Vein endothelial cell (primary cell): ENCODE data around the gene CACNA2D4. TPM values are rescaled to one million over a fixed set of nuclear protein-coding genes. Genes with fewer than 3 reads are reported as not detected.

Source experiments
- total RNA-seq: library from RNA; depleted of rRNA; stranded (reverse); fragments of >200 nt; gene quantifications from 2 replicates; pipeline ENCODE4 v1.2.3, GENCODE V29; 2012

Gene CACNA2D4, protein sequence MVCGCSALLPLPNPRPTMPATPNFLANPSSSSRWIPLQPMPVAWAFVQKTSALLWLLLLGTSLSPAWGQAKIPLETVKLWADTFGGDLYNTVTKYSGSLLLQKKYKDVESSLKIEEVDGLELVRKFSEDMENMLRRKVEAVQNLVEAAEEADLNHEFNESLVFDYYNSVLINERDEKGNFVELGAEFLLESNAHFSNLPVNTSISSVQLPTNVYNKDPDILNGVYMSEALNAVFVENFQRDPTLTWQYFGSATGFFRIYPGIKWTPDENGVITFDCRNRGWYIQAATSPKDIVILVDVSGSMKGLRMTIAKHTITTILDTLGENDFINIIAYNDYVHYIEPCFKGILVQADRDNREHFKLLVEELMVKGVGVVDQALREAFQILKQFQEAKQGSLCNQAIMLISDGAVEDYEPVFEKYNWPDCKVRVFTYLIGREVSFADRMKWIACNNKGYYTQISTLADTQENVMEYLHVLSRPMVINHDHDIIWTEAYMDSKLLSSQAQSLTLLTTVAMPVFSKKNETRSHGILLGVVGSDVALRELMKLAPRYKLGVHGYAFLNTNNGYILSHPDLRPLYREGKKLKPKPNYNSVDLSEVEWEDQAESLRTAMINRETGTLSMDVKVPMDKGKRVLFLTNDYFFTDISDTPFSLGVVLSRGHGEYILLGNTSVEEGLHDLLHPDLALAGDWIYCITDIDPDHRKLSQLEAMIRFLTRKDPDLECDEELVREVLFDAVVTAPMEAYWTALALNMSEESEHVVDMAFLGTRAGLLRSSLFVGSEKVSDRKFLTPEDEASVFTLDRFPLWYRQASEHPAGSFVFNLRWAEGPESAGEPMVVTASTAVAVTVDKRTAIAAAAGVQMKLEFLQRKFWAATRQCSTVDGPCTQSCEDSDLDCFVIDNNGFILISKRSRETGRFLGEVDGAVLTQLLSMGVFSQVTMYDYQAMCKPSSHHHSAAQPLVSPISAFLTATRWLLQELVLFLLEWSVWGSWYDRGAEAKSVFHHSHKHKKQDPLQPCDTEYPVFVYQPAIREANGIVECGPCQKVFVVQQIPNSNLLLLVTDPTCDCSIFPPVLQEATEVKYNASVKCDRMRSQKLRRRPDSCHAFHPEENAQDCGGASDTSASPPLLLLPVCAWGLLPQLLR
- total RNA-seq: 0.65 and 1.3 TPM in 2 replicates

DNA sequence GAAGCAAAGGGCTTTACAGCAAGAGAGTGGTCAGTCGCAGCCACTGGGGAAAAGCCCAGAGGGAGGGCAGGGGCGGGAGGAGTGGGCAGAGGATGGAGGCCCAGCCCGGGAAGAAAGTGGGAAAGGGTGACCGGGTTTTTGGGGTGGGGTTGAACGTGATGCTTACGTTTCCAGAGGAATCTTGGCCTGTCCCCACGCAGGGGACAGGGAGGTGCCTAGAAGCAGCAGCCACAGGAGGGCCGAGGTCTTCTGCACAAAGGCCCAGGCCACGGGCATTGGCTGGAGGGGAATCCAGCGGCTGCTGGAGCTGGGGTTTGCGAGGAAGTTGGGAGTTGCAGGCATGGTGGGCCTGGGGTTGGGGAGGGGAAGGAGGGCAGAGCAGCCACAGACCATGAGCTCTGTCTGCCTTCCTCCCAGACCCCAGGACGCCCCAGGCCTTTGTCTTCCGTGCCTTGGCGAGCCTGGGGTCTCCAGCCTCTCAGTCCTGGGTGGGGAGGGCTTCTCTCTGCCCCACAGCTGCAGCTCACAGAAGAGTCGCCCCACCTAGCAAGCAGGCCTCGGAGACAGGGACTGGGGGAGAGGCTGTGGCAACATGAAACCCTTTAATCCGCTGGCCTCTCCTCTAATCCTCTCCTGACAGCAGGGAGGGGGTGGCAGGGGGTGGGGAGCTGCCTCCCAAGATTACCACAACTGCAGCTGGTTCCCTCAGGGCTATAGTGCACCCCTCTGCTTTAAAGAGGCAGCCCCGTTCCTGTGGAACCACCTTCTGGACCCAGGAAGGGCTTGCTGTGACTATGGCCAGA is at the start of gene CACNA2D4:
CACNA2D4 (minus strand) TSS at position 572 of the 803 bp plus-strand sequence; CDS start at position 393, 179 bp downstream.

DNA sequence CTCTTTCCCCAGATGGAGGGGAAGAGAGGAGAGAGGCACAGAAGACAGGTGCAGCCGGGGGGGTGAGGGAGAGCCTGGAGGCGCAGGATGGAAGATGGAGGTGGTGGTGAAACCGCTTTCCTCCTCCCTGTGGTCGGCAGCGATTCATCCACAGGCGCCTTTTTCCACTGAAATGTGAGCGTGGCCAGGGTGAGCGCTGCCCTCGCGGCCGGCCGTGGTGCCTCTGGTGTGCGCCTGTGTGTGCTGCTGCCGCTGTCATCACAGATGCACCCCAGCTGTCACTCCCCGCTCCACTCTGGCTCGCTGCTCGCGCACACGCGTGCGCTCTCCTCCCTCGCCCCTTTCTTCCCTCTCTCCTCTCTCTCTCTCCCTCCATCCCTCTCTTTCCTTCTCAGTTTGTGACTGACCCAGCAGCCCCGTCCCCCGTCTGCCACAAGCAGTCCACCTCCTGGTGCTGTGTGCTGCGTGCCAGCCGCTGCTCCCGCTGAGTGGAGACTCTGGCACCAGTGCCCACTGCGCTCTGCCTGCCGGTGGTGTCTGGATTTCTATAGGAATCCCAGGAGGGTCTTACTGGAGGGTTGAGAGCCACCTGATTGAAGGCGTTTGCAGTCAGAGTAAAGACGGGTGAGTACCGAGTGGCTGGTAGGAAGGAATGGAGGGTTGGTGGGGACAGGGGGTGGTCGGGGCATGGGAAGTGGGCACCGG is 98.1 kb downstream of the CACNA2D4 start, which contains the start of gene LRTM2:
LRTM2 (plus strand) TSS at position 375 of the 705 bp plus-strand sequence. CDS start 7,584 bp downstream, outside the sequence.

Other genes with a start within 250 kb of the CACNA2D4 start
- 30.1 and 42.8 TPM in 2 replicates for gene ADIPOR2, start 227.6 kb downstream of the CACNA2D4 start, total RNA-seq
- gene LRTM2, start 98.1 kb downstream of the CACNA2D4 start, total RNA-seq: 0.10 TPM in 1 of 2 replicates, not detected in the other
- 15.8 and 17.6 TPM in 2 replicates for gene DCP1B, start 85.8 kb upstream of the CACNA2D4 start, total RNA-seq
- gene CACNA1C, start 134.3 kb upstream of the CACNA2D4 start, total RNA-seq: 0.86 and 0.98 TPM in 2 replicates